ENCODE data around the gene FRYL.

The FRYL gene

GRCh38 chr4:48539597-48539996 is 240.5 kb downstream of the FRYL start:
- no peak overlapping the region for H3K27ac ChIP-seq
- no peak for TF ChIP-seq CTCF (conservative IDR thresholded peaks at IDR 0.05)

GRCh38 chr4:48538358-48538757 is 241.7 kb downstream of the FRYL start:
- no peak for TF ChIP-seq CTCF (conservative IDR thresholded peaks at IDR 0.05)
- H3K27ac ChIP-seq: peak overlapping the region; percentile 41

- no peak for TF ChIP-seq CTCF (conservative IDR thresholded peaks at IDR 0.05)
- no peak overlapping the region for H3K27ac ChIP-seq
Measured at GRCh38 chr4:48526406-48526805, 253.7 kb downstream of the FRYL start.

GRCh38 chr4:48518143-48518542 is 261.9 kb downstream of the FRYL start:
- no peak for TF ChIP-seq CTCF (conservative IDR thresholded peaks at IDR 0.05)

GRCh38 chr4:48509543-48509942 is 270.5 kb downstream of the FRYL start:
- TF ChIP-seq CTCF (conservative IDR thresholded peaks at IDR 0.05): no peak
- no peak overlapping the region for H3K27ac ChIP-seq

More at GRCh38 chr4:48518143-48518542, 261.9 kb downstream of the FRYL start:
- no peak overlapping the region for H3K27ac ChIP-seq

- H3K27ac ChIP-seq: no peak overlapping the region
- no peak for TF ChIP-seq CTCF (conservative IDR thresholded peaks at IDR 0.05)
Measured at GRCh38 chr4:48506716-48507115, 273.4 kb downstream of the FRYL start.

- H3K27ac ChIP-seq: no peak overlapping the region
- no peak for TF ChIP-seq CTCF (conservative IDR thresholded peaks at IDR 0.05)
Measured at GRCh38 chr4:48504352-48504751, 275.7 kb downstream of the FRYL start.

GRCh38 chr4:48504026-48504330 is 276.1 kb downstream of the FRYL start:
- H3K27ac ChIP-seq: no peak overlapping the region
- no peak for TF ChIP-seq CTCF (conservative IDR thresholded peaks at IDR 0.05)

All from VCaP (cell line).